Inflammatory macrophage (primary cell): ENCODE data around the gene RFT1.
A peak's percentile ranks its signal among the peaks of the same experiment; 100 is the strongest.

Experiments used
- DNase-seq, 2 donors: peaks; one replicate each; pipeline ENCODE4 v3.0.0-alpha.2; 2020 to 2022

Gene RFT1

DNA sequence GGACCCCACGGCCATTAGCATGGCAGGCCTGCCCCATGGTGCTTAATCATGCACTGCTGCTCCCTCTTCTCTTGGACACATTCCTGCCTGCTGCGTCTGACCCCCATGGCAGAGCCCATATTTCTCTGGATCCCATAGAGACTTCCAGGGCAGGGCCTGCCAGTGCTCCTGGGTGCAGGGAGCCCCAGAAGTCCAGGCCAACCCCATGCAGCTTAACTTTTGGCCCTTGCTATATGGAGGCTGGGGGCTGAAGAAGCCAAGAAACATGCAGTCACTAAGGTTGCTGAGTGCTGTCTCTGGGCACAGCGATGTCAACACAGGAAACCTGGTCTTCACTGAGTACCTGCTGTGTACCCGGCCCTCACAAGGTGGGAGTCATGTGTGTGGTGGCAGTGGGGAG, 19.5 kb upstream of the RFT1 start:
- DNase-seq, result no peak

GRCh38 chr3:53149006-53149690, 18.9 kb upstream of the RFT1 start:
- no peak for DNase-seq

GRCh38 chr3:53147903-53148400, 17.7 kb upstream of the RFT1 start:
- DNase-seq, result no peak

DNA sequence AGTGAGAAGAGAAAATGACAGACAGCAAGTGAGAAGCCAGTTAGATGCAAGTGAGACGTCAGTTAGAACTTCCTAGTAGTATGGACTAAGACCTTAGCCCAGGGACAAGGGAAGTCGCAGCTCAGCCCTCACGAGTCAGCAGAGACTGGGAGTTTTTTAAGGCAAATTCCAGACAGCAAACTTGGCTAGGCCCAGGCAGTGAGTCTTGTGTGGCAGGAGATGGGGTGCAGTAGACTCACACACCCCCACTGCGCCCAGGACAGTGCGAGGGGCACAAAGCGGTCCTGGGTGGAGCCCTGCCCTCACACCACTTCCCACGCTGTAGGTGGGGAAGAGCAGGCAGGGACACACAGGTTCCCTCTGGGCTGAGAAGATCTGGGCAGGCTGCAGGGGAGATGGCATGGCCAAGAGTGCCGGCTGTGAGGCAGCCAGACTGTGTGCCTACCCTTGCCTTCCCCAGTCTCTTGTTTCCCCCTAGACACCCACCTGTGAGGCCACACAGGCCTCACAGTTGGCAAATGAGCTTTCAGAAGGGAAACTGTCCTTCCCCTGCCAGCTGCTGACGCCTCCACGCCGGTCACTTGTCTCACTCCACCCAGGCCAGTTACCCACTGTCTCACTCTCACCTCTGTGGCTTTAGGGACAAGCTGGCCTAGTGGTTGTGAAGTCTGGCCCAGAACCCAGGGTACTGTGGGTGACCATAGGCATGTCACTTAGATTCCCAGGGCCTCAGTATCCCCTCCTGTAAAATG, 17.1 kb upstream of the RFT1 start:
- peak; percentile 90 for DNase-seq

GRCh38 chr3:53146319-53146891, 16.2 kb upstream of the RFT1 start:
- no peak for DNase-seq

- DNase-seq, result no peak
These were observed 15.5 kb upstream of the RFT1 start for GRCh38 chr3:53145713-53146080.

GRCh38 chr3:53144862-53145712, 14.9 kb upstream of the RFT1 start:
- no peak for DNase-seq

GRCh38 chr3:53144446-53144845, 14.2 kb upstream of the RFT1 start:
- DNase-seq, result no peak

DNA sequence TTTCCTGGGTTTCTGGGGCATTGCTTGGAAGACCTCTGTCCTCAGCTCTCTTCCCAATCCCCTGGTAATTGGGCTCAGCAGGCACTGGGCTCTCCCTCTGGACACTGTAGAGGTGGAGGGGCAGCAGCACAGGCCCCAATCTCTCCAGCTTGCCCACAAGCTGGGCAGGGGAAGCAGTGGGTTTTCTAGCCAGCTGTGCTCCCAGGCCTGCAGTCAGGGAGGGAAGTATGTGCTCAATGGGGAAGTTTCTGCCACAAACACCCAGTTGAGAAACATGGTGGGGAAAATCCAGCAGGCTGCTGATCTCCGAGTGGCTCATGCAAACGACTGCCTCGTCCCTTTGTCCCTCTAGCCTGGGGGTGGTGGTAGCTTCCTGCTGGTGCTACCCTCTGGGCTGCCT, 12.8 kb upstream of the RFT1 start:
- DNase-seq, result peak; percentile 92 to 95

DNA sequence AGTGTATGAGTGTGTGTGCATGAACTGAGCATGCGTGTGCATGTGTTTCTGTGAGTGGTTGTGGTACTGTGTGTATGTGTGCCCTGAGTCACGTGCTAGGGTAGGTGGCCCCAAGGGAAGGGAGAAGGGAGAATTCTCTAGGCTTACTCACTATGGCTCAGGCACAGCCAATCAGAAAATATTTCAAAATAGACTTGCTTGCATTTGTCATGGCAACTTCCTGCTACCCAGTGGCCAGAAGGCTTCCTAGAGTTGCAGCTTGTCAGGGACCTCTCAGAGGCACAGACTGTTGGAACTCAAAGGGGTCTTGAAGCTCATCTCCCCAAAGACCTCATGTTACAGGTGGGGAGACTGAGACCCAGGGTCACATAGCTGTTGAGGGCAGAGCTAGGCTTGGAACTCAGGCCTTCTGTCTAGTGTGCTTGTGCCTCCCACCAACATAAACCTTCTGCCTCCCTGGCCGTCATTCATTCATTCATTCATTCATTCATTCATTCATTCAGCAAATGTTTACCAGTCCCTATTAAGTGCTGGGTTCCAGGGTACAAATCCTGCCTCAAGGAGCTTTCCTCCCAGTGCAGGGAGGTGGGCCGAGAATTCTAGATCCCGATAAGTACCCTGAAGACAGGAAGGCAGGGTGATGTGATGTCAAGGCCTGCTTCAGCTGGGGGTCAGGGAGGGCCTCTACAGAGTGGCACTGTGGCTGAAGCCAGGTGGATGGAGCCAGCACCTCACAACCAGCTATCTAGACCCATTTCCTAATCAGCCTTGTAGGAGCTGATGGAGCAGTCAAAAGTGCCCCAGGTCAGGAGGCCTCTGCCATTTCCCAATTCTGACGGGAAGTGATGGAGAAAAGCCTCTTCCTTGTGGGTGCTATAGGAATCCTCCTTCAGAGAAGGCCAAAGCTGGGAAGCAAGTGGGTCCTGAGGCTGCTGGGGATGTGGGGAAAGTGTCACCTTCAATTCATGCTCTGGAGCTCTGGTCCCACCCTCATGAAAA, 10.9 kb upstream of the RFT1 start:
- peak; percentile 84 to 86 for DNase-seq

DNA sequence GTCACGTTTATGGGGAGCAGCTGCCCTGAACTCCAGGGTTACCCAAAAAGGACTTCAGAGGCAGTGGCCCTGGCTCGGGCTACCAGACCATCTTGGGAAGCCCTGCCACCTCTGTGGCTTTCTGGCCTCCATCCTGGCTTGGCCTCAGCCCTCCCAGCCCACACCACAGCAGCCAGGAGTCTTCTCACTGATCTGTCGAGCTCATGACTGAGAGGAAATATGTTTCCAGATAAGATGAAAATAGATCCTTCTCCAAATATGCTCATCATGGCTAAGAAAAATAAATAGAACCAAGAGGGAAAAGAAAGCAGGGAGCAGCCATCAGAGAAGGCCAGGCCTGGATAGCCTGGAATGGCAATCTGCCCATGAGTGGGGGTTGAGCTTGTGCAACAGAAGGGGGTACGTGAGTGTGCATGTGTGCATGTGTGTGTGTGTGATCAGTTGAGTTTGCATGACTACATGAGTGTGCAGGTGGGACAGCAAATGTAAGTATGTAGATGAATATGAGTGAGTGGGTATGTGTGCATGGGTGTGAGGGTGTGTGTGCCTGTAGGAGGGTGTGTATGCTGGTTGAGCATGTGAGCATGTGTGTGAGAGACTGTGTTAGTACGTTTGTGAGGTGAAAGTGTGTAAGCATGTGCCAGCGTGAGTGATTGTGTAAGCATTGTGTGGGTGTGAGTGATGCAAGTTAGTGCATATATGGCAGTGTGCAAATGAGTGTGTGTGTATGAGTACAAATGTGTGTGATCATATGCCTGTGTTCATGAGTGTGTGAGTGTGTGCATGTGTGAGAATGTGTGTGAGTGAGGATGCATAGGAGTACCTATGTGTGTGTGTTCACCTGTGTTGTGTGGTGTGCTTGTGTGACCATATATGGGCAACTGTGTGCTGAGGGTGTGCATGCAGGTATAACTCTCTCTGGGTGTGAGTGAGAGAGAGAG, 9.9 kb upstream of the RFT1 start:
- DNase-seq, result no peak

DNA sequence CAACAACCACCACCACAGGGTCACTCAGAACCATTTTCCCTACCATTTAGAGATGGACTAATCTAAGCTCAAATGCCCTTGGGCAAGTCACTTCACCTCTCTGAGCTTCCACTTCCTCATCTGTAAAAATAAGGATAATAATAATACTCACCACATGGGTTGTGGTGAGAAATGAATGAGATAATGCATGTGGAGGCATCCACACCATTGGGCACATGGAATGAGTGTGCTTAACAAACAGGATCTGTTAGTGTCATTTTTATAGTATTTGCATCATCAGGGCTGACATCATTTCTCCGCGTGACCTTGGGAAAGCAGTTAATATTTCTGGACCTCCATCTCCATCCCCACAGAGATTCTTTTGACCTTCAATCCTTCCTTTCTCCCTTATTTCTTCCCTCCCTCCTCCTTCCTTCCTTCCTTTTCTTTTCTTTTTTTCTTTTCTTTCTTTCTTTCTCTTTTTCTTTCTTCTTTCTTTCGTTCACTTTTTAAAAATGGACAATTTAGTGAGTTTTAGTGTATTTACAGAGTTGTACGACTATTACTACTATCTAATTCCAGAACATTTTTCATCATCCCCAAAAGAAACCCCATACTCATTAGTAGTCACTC, 7.7 kb upstream of the RFT1 start:
- DNase-seq, result peak; percentile 85 to 87

GRCh38 chr3:53137221-53137620, 7.0 kb upstream of the RFT1 start:
- DNase-seq, result no peak

DNA sequence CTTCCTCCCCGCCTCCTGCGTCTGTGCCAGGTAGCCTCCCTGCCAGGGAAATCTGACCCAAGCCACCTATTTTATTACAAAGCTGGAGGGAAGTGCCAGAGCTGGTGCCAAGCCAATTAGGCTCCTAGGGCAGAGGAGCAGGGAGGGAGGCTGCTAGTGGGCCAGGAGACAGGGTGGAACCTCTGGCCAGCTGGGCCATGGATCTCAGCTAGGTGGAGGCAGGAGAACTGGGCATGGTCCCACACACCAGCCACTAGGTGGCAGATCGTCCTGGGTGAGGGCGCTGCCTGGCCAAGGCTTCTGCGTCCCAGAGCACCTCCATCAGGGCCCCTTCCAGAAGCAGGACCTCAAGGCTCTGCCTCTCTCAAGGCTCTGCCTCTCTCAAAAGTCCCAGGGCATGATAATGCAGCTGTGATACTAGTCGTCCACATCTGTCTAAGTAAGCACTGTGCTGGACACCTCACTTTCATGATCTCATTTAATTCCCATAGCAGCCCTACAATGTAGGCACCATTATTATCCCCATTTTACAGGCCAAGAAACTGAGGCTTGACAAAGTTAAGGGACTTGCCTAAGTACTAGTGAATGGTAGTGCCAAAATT, 4.5 kb upstream of the RFT1 start:
- peak; percentile 74 to 82 for DNase-seq

DNA sequence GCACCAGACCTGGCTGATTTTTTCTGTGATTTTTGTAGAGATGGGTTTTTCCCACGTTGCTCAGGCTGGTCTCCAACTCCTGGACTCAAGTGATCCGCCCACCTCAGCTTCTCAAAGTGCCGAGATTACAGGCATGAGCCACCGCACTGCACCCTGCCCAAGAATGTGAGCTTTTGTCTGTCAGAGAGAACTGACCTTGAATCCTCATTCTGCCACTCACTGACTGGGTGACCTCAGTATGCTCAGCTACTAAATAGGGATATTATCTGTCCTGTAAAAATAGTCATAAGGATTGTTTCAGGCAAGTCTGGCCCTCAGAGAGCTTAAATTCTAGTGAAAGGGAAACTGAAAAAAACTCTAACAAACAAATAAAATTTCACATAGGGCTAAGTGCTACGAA, 2.1 kb upstream of the RFT1 start:
- DNase-seq, result no peak

- no peak for DNase-seq
These were observed 861 bp upstream of the RFT1 start for GRCh38 chr3:53131096-53131495.

- DNase-seq, result no peak
These were observed 891 bp downstream of the RFT1 start for GRCh38 chr3:53129344-53129743.

GRCh38 chr3:53126601-53127000, 3.6 kb downstream of the RFT1 start:
- no peak for DNase-seq

- DNase-seq, result no peak
These were observed 6.3 kb downstream of the RFT1 start for GRCh38 chr3:53123953-53124352.

- no peak for DNase-seq
These were observed 6.7 kb downstream of the RFT1 start for GRCh38 chr3:53123510-53123909.
